Skin of body (tissue), 2 donors: ENCODE measurements around the gene BMP8B. TPM values are rescaled to one million over a fixed set of nuclear protein-coding genes. Genes with fewer than 3 reads are reported as not detected.

Source experiments
- DNase-seq: peaks from one replicate; lab custom pipeline; 2025; lab: John Stamatoyannopoulos, UW
- total RNA-seq: library from RNA; depleted of rRNA; stranded (reverse); fragments of >200 nt; gene quantifications from one replicate; pipeline ENCODE4 v1.2.3, GENCODE V29; 2014

Gene BMP8B
- total RNA-seq, 1 donor from 2014 or later: 2.0 TPM

GRCh38 chr1:39759436-39759726 lies 29.3 kb downstream of the BMP8B start:
- no peak for DNase-seq

DNA sequence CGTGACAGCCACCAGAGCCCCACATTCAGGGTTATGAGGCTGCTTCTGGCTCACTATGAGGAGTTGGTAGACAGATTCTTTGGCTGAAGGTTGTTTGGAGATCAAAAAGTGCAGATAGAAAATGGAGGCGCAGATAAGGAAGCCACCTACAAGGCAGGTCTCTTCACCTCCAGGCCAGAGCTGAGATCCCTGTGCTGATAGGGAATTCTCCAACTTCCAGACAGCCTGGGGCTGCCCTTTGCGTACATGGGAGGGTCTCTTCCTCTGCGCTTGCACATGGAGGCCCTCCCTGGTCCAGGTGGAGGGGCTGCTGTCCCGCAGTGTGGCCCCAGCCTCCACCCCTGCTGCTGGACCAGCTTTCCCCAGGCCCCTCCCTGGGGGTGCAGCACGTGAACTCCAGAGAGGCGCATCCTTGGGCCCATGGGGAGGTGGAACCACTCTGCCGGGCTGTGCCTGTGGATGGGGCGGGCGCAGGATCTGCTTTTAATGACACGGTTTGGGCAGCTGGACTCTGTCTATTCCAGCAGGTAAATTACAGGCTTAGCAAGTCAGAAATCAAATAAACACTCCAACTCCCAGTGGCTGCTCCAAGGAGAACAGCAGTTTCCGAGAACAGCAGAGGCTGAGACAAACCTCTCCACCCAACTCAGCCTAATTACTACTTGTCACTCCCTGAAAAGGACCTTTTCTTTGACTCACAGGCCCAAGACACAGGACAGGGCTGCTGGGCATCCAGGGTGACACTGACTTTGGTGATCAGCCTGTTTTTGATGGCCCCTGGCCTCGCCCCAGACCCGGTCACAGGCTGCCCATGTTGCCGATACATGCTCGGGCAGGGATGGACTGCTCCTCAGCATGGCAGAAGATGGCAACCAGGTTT lies 29.9 kb downstream of the BMP8B start:
- no peak for DNase-seq

- no peak for DNase-seq
These were observed 31.2 kb downstream of the BMP8B start for GRCh38 chr1:39757501-39757900.

DNA sequence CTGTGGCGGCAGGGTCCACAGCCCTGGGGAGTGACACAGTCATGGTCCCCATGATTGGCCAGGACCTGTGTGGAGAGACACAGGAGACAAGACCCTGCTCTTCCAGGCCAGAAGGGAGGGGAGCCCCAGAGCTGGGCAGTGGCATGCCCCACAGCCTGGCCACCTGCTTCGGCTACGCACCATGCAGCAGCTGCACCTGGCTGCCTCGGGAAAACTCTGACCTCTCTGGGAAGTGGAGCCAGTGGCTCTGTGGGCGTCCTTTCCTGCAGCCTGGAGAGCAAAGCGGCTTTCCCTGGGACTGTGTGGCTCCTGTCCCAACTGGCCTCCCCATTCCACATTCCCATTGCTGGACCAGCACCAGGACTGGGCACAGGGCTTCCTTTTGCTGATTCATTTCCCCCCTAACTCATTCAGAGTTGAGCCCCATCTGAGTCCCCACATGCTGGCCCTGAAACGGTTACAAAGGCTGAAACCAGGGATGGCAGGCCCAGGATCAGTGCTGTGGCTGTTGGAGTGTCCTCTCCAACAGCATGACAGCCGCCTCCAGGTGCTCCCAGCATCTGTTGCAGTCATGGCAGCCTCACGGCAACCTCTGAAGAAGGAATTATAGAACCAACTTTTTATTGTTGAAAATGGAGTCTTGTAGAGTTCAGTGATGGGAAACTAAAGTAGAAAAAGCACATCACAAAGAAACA lies 32.6 kb downstream of the BMP8B start:
- no peak for DNase-seq

- DNase-seq: no peak
These were observed 33.7 kb downstream of the BMP8B start for GRCh38 chr1:39754906-39755504.

DNA sequence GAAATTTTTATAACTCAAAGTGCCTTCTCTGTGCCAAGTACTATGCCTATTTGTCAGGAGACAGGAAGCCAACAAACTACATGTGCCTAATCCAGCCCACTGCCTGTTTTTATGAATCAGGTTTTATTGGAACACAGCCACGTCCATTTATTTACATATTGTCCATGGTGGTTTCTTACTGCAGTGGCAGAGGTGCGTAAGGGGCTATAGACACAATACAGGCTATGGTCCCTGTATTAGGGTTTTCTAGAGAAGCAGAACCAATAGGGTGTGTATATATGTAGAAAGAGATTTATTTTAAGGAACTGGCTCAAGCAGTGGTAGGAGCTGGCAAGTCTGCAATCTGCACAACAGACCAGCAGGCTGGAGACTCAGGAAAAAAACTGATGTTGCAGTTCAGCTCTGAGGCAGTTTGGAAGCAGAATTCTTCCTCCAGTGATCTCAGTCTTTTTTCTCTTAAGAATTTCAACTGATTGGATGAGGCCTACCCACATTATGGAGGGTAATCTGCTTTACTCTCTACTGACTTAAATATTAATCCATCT lies 34.6 kb downstream of the BMP8B start:
- no peak for DNase-seq

DNA sequence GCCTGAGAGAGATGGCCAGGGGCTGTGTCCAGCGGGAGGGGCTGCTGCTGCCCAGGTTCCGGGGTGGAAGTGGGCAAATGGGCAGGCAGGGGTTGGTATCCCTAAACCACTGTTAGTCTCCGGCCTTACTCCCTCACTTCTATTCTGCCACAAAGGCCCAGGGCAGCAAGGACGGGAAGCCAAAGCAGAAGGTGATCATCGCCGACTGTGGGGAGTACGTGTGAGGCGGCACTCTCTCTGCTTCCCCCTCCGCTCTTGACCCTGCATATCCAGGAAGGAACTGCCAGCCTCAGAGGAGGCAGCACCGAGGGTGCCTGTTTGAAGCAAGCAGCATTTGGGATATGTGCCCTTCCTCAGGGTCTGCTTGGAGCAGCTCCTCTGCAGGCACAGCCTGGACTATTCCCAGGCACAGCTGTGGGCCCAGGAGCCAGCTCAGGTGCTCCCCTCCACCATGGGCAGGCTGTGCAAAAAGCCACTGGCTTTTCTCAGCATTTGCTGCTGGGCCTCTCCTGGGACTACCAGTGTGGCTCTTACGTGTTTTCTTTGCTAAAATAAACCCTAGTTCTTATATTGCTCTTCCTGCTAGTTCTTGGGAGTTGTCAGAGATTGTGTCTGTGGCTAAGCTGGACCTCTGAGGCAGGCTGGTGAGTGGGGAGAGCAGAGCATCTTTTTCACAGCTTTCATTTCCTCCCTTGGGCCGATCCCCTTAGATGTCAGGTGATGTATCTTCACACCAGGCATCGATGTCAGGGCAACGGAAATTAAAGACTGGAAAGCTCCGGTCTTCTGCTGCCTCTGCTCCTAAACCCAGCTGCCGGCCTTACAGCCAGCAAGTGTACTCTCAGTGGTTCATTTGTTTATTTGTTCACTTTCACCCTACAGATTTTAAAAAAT lies 35.3 kb downstream of the BMP8B start:
- DNase-seq: no peak

GRCh38 chr1:39752703-39753102 lies 36.0 kb downstream of the BMP8B start:
- DNase-seq: no peak

DNA sequence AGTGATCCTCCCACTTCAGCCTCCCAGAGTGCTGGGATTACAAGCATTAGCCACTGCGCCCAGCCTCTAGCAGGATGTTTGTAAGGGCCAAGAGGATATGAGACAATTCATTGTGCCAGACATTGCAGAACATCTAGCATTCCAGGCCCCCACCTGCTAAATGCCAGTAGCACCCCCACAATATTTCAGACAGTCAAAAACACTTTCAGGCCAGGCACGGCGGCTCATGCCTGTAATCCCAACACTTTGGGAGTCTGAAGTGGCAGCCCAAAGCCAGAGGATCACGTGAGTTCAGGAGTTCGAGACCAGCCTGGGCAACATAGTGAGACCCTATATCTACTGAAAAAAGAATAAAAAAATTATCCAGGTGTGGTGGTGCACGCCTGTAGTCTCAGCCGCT lies 37.1 kb downstream of the BMP8B start:
- DNase-seq: no peak

GRCh38 chr1:39745016-39745670 lies 43.5 kb downstream of the BMP8B start:
- DNase-seq: no peak

- peak; percentile 91 for DNase-seq
These were observed 49.9 kb downstream of the BMP8B start, which contains the start of gene PPIE for GRCh38 chr1:39738622-39739366. Gene PPIE, plus strand, starts transcription at chr1:39738882. Its CDS starts 19 bp downstream, at chr1:39738901.

- DNase-seq: no peak
These were observed 51.0 kb downstream of the BMP8B start for GRCh38 chr1:39737546-39738169.

GRCh38 chr1:39735731-39736130 lies 52.9 kb downstream of the BMP8B start:
- DNase-seq: no peak

DNA sequence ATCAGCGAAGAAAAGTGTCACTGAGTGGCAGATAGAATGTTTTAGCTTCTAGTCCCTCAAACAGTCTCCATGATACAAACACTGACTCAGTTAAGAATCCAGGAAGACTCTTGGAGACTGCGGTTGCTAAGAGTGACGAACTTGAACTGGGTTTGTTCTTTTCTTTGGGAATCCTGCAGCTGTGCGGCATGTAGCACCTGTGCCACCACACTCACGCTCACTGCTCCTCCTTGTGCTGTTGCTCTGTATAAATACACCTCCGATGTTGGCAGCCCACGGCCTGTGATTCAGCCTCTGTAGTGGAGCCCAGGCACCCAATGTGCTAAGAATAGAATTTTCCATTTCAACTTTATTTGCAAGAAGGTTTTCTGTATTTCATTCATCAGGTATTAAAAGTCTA lies 55.5 kb downstream of the BMP8B start:
- no peak for DNase-seq

- no peak for DNase-seq
These were observed 55.9 kb downstream of the BMP8B start for GRCh38 chr1:39732730-39733129.

DNA sequence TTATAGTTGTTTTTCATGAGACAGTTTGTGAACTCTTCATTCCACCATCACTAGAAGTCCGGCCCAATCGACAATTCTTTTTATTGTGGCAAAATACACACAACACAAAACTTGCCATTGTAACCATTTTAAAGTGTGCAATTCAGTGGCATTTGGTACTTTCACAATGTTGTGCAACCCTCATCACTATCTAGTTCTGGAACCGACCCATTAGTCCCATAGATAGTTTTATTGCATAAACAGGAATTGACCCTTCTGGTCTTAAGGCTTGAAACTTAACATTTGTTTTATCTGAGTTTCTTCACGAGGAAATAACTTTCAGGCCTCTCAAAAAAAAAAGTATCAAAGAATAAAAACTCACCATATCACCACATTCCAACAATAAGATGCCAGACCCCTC lies 58.8 kb downstream of the BMP8B start:
- DNase-seq: no peak

DNA sequence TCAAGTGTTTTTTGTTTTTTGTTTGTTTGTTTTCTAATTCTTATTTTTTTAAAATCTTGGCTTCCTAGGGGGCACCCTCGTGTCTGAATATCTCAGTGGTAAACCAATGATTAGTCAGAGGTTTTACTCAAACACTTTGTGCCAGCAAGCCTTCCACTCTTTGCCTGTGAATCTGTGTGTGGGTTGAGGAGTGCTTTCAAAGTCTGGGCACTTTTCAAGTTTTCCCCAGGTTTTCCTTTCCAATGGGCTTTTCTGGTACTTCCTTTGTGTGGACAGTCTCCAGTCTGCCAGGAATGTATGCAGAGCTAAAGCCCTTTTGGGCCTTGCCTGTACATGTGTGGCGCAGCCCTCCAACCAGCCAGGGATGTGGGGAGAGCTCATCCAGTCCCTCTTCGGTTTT lies 59.6 kb downstream of the BMP8B start:
- DNase-seq: no peak

- no peak for DNase-seq
These were observed 60.7 kb downstream of the BMP8B start for GRCh38 chr1:39727932-39728317.

- DNase-seq: no peak
These were observed 61.3 kb downstream of the BMP8B start for GRCh38 chr1:39727221-39727931.
